Activated CD8-positive, alpha-beta memory T cell treated with anti-CD3 and anti-CD28 coated beads, Interleukin-2, amount 50 U/mL, for 48 hours (primary cell): ENCODE data around the gene GNAS.

Experiments
- DNase-seq: peaks from one replicate; pipeline ENCODE4 v3.0.0-alpha.2; 2020

The GNAS gene

DNA sequence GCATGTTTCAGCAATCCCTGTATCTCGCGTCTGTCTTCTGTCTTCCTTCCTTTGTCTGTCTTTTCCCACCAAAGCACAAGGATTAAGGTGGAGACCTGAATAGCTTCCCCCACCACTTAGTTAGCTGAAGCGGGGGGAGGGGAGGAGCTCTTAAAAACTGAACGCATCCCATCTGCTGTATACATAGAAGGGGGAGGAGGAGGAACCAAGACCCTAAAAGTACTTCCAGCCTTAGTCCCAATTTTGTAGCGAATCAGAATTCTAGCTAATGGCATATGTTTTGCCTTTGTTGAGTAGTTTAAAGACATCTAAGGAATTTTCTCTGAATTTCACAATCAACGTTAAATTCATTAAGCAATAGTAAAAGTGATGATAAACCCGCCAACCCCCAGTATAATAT, 47.9 kb downstream of the GNAS start:
- no peak for DNase-seq

DNA sequence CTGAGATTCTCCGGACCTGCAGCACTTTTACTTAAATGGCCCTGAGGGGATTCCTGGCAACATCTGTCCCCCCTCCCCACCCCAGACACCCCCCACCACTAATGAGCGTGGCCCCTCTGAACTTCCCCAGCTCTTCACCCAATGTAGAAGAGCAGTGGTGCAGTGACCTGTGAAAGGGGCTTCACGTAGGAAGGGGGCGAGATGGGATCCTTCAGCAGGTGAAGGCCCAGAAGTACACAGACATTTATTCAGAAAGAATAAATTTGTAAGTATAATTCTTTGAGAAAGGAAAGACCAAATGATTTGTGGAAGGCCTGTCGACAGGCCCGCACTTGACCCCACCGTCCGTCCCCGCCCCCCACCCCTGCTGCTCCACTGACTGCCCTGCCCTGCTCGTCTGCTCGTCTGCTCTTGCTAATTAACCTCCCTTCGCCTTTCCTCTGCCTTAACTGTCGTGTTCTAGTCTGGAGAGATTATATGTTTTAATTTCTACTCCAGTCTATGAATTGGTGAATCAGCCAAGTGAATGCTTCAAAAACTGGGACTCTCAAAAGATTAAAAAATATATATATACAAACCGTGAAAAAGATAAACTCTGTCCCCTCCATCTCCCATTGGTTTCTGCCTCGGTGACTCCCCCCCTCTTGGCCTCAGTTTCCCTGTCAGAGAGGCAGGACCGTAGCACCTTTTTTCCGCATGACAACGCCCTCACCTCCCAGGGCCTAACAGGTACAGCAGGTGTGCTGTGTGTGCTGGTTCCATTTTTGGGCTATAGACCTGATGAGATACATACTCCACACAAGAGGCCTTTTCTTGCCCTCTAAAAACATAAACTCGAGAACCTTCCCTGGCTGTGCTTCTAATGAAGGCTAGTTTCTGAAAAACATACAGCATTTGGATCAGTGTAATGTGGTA, 49.2 kb downstream of the GNAS start:
- DNase-seq, result no peak

- no peak for DNase-seq
These were observed 51.1 kb downstream of the GNAS start for GRCh38 chr20:58903614-58904013.

GRCh38 chr20:58905236-58905635, 52.7 kb downstream of the GNAS start:
- DNase-seq, result no peak

DNA sequence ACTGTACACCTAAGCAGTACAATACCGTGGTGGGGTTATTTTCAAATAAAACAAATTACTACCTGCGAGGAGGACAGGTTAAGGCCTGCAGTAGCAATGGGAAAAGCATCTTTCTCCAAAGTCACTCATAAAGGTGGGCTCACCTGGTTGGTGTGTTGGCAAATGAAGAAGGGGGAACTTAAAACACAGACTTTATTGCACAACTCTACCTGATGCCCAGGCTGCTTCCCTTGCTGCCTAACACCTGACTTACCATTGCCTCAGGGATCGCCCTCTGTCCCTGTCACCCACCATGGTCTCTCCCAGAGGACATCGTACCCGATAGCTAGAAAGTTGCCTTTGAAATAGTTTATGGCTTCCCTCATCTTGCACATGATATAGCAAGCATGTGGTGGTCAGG, 53.6 kb downstream of the GNAS start:
- DNase-seq, result no peak

DNA sequence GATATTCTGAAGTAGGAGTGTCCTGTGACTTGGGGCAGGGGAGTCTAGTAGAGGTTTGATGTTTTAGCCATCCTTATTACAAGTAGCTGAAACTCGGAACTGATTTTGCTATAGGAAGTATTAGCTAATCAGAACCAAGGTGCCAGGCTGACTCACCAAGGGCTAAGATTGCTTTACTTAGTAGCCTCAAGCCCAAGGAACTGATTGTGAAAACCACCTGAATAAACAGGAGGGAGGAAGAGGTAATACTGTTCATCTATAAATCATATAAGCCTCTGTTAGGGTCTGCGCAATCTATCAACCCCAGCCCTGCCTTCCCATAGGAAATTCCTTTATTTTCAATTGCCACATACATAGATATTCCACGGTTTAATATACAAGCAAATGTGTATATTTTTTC, 54.4 kb downstream of the GNAS start:
- no peak for DNase-seq

DNA sequence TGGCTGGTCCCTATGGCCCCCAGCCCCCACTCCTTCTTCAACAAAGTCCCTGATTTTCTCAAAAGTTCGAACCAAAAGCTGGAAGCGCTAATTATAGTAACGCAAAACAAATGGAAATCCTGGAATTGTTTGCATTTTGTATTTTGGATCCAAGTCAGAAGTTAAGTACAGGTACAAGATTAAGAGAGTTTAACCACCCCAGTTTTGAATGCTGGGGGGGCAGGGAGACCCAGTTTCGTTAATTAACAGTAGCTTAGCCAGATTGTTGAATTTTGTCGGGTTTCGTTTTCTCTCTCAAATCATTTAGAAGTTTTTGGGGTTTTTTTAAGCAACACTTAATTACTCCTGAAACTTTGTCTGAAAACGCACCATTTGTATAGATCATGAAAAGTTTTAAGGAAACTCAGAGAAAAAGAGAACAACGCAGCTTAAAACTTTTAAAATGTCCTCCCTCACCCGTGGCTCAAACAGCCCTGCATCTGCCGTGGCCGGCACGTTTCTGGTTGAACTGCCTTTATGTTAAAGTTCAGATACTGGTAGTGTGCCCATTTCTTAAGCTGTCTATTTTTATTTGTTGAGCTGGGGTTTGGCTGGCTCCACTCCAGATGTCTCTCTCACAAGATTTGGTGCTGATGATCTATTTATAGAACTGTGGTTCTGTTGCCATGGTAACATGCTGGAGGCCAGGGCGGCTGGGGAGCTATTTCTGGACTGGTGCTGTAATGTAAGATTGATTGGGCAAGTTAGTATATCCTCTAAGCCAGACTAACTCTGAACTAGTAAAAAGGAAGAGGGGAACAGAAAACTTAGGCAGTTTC, 55.0 kb downstream of the GNAS start:
- peak; percentile 59 for DNase-seq

GRCh38 chr20:58908221-58908620, 55.7 kb downstream of the GNAS start:
- no peak for DNase-seq

GRCh38 chr20:58908941-58909340, 56.4 kb downstream of the GNAS start:
- DNase-seq, result no peak

- DNase-seq, result no peak
These were observed 57.1 kb downstream of the GNAS start for GRCh38 chr20:58909585-58909984.

DNA sequence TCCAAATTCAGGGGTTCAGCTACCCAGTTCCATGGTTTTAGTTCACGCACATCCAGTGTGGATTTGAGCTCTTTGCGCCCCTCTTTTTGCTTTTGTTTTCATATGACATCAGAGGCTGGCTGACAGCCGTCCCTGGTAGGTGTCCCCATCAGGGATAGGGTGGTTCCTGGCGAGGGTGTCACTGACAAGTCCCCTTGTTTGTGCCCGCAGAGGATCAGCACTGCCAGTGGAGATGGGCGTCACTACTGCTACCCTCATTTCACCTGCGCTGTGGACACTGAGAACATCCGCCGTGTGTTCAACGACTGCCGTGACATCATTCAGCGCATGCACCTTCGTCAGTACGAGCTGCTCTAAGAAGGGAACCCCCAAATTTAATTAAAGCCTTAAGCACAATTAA, 58.0 kb downstream of the GNAS start:
- no peak for DNase-seq

GRCh38 chr20:58911309-58911708, 58.8 kb downstream of the GNAS start:
- no peak for DNase-seq

DNA sequence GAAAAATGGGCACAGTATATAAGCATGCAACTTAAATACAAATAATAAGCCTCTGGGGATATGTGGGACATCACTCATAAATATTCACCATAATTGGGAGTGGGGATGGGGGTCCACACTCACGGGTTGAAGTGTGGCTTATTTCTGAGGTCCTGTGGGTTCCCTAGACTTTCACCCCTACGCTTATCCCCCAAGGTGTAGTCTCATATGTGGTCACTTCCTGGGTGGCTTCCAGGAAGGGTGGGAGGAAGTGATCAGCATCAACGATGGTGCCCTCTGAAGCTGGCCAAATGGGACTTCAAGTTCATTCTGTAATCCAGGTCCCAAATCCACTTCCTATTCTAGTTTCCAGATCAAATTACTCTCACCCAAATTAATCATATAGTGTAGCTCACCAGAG, 59.5 kb downstream of the GNAS start:
- DNase-seq, result no peak

- no peak for DNase-seq
These were observed 60.6 kb downstream of the GNAS start for GRCh38 chr20:58913079-58913478.

- no peak for DNase-seq
These were observed 66.1 kb downstream of the GNAS start for GRCh38 chr20:58918621-58919020.

GRCh38 chr20:58921564-58921963, 69.0 kb downstream of the GNAS start:
- no peak for DNase-seq

DNA sequence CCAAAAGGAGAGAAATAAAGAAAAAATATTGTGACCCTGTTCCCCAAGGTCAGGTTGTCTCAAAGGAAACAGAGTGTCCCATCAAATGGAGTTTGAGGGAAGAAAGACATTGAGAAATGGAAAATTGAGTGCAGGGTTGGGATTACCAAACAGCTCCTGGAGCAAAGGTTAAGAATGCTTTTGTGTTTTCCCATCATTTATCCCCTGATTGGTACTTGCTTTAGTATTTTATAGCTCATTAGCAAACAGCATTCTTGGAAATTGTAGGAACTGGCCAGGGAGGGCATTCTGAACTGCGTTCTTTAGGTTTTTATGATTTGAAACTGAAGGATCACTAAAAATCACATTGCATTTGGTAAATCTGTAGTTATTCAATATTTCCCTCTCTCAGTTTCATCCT, 69.5 kb downstream of the GNAS start:
- no peak for DNase-seq

DNA sequence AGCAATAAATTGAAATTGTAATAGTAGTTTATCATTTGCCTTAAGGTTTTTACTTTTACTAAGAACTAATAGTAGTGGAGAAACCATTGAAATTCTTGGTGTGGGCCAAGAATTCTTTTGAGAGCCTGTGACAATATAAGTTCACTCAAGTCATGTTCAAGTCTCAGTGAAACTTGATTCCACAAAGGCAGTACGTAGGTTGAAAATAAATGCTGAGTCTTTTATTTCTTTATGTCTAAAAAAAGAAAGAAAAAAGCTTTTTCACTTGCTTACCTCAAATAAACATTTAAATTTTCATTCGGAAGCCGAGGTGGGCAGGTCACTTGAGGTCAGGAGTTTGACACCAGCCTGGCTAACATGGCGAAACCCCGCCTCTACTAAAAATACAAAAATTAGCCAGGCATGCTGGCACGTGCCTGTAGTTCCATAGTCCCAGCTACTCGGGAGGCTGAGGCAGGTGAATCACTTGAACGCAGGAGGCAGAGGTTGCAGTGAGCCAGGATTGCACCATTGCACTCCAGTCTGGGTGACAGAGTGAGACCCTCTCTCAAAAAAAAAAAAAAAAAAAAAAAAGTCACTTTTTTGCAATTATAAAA, 70.7 kb downstream of the GNAS start:
- DNase-seq, result no peak

GRCh38 chr20:58926802-58927489, 74.4 kb downstream of the GNAS start:
- no peak for DNase-seq

- DNase-seq, result no peak
These were observed 75.1 kb downstream of the GNAS start for GRCh38 chr20:58927490-58928061.

GRCh38 chr20:58930496-58930895, 78.0 kb downstream of the GNAS start:
- no peak for DNase-seq

- no peak for DNase-seq
These were observed 79.7 kb downstream of the GNAS start for GRCh38 chr20:58932170-58932569.

GRCh38 chr20:58938078-58938477, 85.6 kb downstream of the GNAS start:
- no peak for DNase-seq
